SU-DHL-6 (cell line): ENCODE data around the gene MRPS34.

Experiments
- H2AFZ ChIP-seq: fragments of 200-600 bp; sonication (generic); 2 replicates; pipeline ENCODE4 v1.6.1; 2014; ENCODE audit warnings: low read depth, mild to moderate bottlenecking, moderate library complexity, mixed read lengths, antibody characterized with exemption, low read length; ENCODE audit not compliant: severe bottlenecking
- H3F3A ChIP-seq: fragments of 200-600 bp; shearing (Covaris generic); 2 replicates; pipeline ENCODE4 v1.6.0; 2016; ENCODE audit warnings: antibody characterized with exemption, mild to moderate bottlenecking; ENCODE audit not compliant: insufficient read depth
- H3K27ac ChIP-seq: fragments of 200-600 bp; sonication (generic); 2 replicates; pipeline ENCODE4 v1.5.1; 2016; ENCODE audit warnings: low read depth, mild to moderate bottlenecking, low read length, moderate library complexity, mixed read lengths
- H3K27me3 ChIP-seq: fragments of 200-600 bp; sonication (generic), shearing (Covaris generic); 2 replicates; pipeline ENCODE4 v1.6.0; 2014; ENCODE audit warnings: mild to moderate bottlenecking, low read length
- H3K36me3 ChIP-seq: fragments of 200-600 bp; sonication (generic); 2 replicates; pipeline ENCODE4 v1.6.1; 2014; ENCODE audit warnings: mild to moderate bottlenecking, low read length, mixed read lengths
- H3K4me2 ChIP-seq: fragments of 300-600, 200-600 bp; shearing (Covaris generic), sonication (generic); 2 replicates; pipeline ENCODE4 v1.6.0; 2014; ENCODE audit warnings: low read length, low read depth, mild to moderate bottlenecking; ENCODE audit not compliant: poor library complexity, severe bottlenecking
- H3K4me3 ChIP-seq: fragments of 200-600 bp; sonication (generic); 2 replicates; pipeline ENCODE4 v1.5.1; 2014; ENCODE audit warnings: antibody characterized with exemption, low read length, mild to moderate bottlenecking, mixed read lengths; ENCODE audit not compliant: insufficient read depth, poor library complexity, severe bottlenecking
- H3K79me2 ChIP-seq: fragments of 200-600 bp; sonication (generic); 2 replicates; pipeline ENCODE4 v1.6.1; 2014; ENCODE audit warnings: mild to moderate bottlenecking, low read length, moderate library complexity; ENCODE audit not compliant: insufficient read depth
- H3K9ac ChIP-seq: fragments of 200-600 bp; sonication (generic); 2 replicates; pipeline ENCODE4 v1.7.0; 2014; ENCODE audit warnings: mild to moderate bottlenecking, low read length
- H3K9me2 ChIP-seq: fragments of 200-600 bp; sonication (generic); replicated peaks from 2 replicates; pipeline ENCODE4 v1.6.1; 2014; ENCODE audit warnings: low read length; ENCODE audit not compliant: insufficient read depth
- H3K9me3 ChIP-seq: fragments of 200-600 bp; sonication (generic); 2 replicates; pipeline ENCODE4 v1.6.1; 2014; ENCODE audit warnings: low read length, mixed read lengths; ENCODE audit not compliant: insufficient read depth
- H4K20me1 ChIP-seq: fragments of 200-600 bp; sonication (generic); 2 replicates; pipeline ENCODE4 v1.6.1; 2014; ENCODE audit warnings: low read depth, mild to moderate bottlenecking, antibody characterized with exemption, low read length, moderate library complexity, mixed read lengths
- CTCF ChIP-seq: fragments of 200-600 bp; sonication (generic); IDR thresholded peaks from one replicate; pipeline ENCODE4 v1.5.1; 2017; ENCODE audit warnings: antibody characterized with exemption, mild to moderate bottlenecking, low read length, moderate library complexity; ENCODE audit not compliant: insufficient read depth, poor library complexity, severe bottlenecking
- EZH2phosphoT487 ChIP-seq: fragments of 200-600 bp; sonication (generic), shearing (Covaris generic); conservative IDR thresholded peaks from 2 replicates; pipeline ENCODE4 v1.6.1; 2018; ENCODE audit warnings: mild to moderate bottlenecking, antibody characterized with exemption, low read length, moderate library complexity, mixed read lengths

MRPS34 gene

GRCh38 chr16:1768061-1768766, 4.7 kb downstream of the MRPS34 start:
- no peak for TF ChIP-seq EZH2phosphoT487
- TF ChIP-seq CTCF = no peak
- Histone ChIP-seq H3K27me3 (no peaks in the 10 kb centered on the region), H2AFZ (no peak overlapping the region), H3K4me3 (no peak overlapping the region), H3K9me2 (no peaks in the 10 kb centered on the region), H3K27ac (no peak overlapping the region), H3F3A (peaks cover 16% of the 10 kb centered on the region; the same call in 1 of the 2 replicates), H3K36me3 (no peaks in the 10 kb centered on the region), H4K20me1 (no peaks in the 10 kb centered on the region), H3K9ac (no peak overlapping the region), H3K4me2 (no peak overlapping the region), H3K79me2 (peaks cover 10% of the 10 kb centered on the region), H3K9me3 (no peaks in the 10 kb centered on the region)

GRCh38 chr16:1767116-1767994, 5.6 kb downstream of the MRPS34 start:
- H3K79me2 ChIP-seq = peaks cover 6% of the 10 kb centered on the region
- H3K36me3 ChIP-seq = no peaks in the 10 kb centered on the region
- no peak for TF ChIP-seq EZH2phosphoT487
- no peak for TF ChIP-seq CTCF
- H3K27me3 ChIP-seq = no peaks in the 10 kb centered on the region
- H3K9ac ChIP-seq = no peak overlapping the region
- H4K20me1 ChIP-seq = no peaks in the 10 kb centered on the region
- peaks cover 13% of the 10 kb centered on the region; the same call in 1 of the 2 replicates for H3F3A ChIP-seq
- H3K4me2 ChIP-seq = no peak overlapping the region
- H2AFZ ChIP-seq = no peak overlapping the region
- H3K27ac ChIP-seq = no peak overlapping the region
- no peak overlapping the region for H3K4me3 ChIP-seq
- H3K9me2 ChIP-seq = no peaks in the 10 kb centered on the region
- H3K9me3 ChIP-seq = no peaks in the 10 kb centered on the region

GRCh38 chr16:1766701-1767100, 6.2 kb downstream of the MRPS34 start:
- no peak overlapping the region for H3K27ac ChIP-seq
- no peaks in the 10 kb centered on the region for H3K27me3 ChIP-seq
- H3K9me2 ChIP-seq = no peaks in the 10 kb centered on the region
- H3K9me3 ChIP-seq = no peaks in the 10 kb centered on the region
- H3K79me2 ChIP-seq = no peaks in the 10 kb centered on the region
- 0 out of 2 replicates have a peak, but pooled peaks cover 7% of the 10 kb centered on the region for H3F3A ChIP-seq
- H4K20me1 ChIP-seq = no peaks in the 10 kb centered on the region
- no peak overlapping the region for H2AFZ ChIP-seq
- no peak overlapping the region for H3K9ac ChIP-seq
- H3K4me2 ChIP-seq = no peak overlapping the region
- no peak overlapping the region for H3K4me3 ChIP-seq
- no peaks in the 10 kb centered on the region for H3K36me3 ChIP-seq
- TF ChIP-seq EZH2phosphoT487 (no peak), CTCF (no peak)
